T-cell (primary cell): Measurements from ENCODE around the gene IMP3. TPM values are rescaled to one million over a fixed set of nuclear protein-coding genes. Genes with fewer than 3 reads are reported as not detected.

Experiments
- ATAC-seq, 4 experiments: fragments of 200-7000 bp in 3 of 4; fragments of 150-1000 bp in 1 of 4; cut with Tn5 transposase; replicated peaks in 1 of 4; 1 replicate in 3 of 4; 2 replicates in 1 of 4; pipeline ENCODE4 v1.10.0; 2021; ENCODE audit warnings: moderate library complexity in 3 of 4, mild to moderate bottlenecking in 2 of 4, moderate number of reproducible peaks in 1 of 4
- CTCF ChIA-PET, 2 donors: fragments of 300-600 bp; sonication (Branson Sonifier 250); formaldehyde crosslinking; loops; one replicate each; lab custom pipeline; 2022; ENCODE audit warnings: antibody characterized with exemption in 2 of 2; lab: Charles Lee
- POLR2A ChIA-PET, 2 donors: fragments of 300-600 bp; sonication (Branson Sonifier 250); formaldehyde crosslinking; loops; one replicate each; lab custom pipeline; 2022; ENCODE audit warnings: antibody characterized with exemption in 2 of 2; lab: Charles Lee
- DNase-seq, 35 experiments: peaks; one replicate each; pipeline versions ENCODE4 v3.0.0 to v3.0.0-alpha.2; 2013 to 2023
- H3K27ac ChIP-seq: one replicate; pipeline ENCODE4 v1.5.1; 2013; ENCODE audit warnings: low read length
- H3K27me3 ChIP-seq, 2 experiments: replicated peaks in 1 of 2; 1 replicate in 1 of 2; 2 replicates in 1 of 2; pipeline versions ENCODE4 v1.6.1 to v1.7.0; 2013; ENCODE audit warnings: low read length in 1 of 2, mixed read lengths in 1 of 2; ENCODE audit not compliant: control insufficient read depth in 2 of 2, insufficient read depth in 2 of 2; ENCODE audit errors: extremely low read depth in 1 of 2
- H3K36me3 ChIP-seq, 2 donors: 1 replicate in 1 of 2; 2 replicates in 1 of 2; pipeline versions ENCODE4 v1.6.1 to v1.7.0; 2013; ENCODE audit warnings: low read length in 1 of 2; ENCODE audit not compliant: control insufficient read depth in 2 of 2, insufficient read depth in 1 of 2; ENCODE audit errors: extremely low read depth in 1 of 2
- H3K4me1 ChIP-seq, 2 experiments: 1 replicate in 1 of 2; 2 replicates in 1 of 2; pipeline versions ENCODE4 v1.6.1 to v1.7.0; 2013; ENCODE audit warnings: low read length in 2 of 2, mixed read lengths in 1 of 2; ENCODE audit not compliant: insufficient read depth in 2 of 2, control insufficient read depth in 1 of 2; ENCODE audit errors: extremely low read depth in 1 of 2
- H3K4me3 ChIP-seq, 2 donors: 1 replicate in 1 of 2; 2 replicates in 1 of 2; pipeline versions ENCODE4 v1.5.1 to v1.7.0; 2013; ENCODE audit warnings: mild to moderate bottlenecking in 2 of 2, low read length in 1 of 2, moderate library complexity in 1 of 2; ENCODE audit not compliant: control insufficient read depth in 1 of 2; ENCODE audit errors: extremely low read depth in 1 of 2
- H3K9me3 ChIP-seq: 2 replicates; pipeline ENCODE4 v1.7.0; 2013
- H3K27ac Mint-ChIP-seq, 2 donors: one replicate each; pipeline ENCODE4 v1.8.0; 2020 to 2021; ENCODE audit warnings: mild to moderate bottlenecking in 2 of 2, mixed read lengths in 2 of 2
- H3K27me3 Mint-ChIP-seq, 2 donors: one replicate each; pipeline ENCODE4 v1.8.0; 2021 to 2022; ENCODE audit warnings: mixed read lengths in 2 of 2
- H3K36me3 Mint-ChIP-seq: one replicate; pipeline ENCODE4 v1.8.0; 2021; ENCODE audit warnings: mixed read lengths
- H3K4me1 Mint-ChIP-seq, 3 donors: one replicate each; pipeline ENCODE4 v1.8.0; 2020 to 2022; ENCODE audit warnings: mixed read lengths in 3 of 3, mild to moderate bottlenecking in 1 of 3
- H3K4me3 Mint-ChIP-seq, 3 donors: one replicate each; pipeline ENCODE4 v1.8.0; 2020 to 2022; ENCODE audit warnings: mild to moderate bottlenecking in 3 of 3, mixed read lengths in 3 of 3, moderate library complexity in 3 of 3
- H3K9me3 Mint-ChIP-seq, 3 donors: one replicate each; pipeline ENCODE4 v1.8.0; 2020 to 2022; ENCODE audit warnings: mixed read lengths in 3 of 3
- WGBS: methylation state at CpG from one replicate; pipeline ENCODE4 v1.1.5; 2013; ENCODE audit warnings: missing lambda C conversion rate; ENCODE audit not compliant: insufficient coverage; 5-methylcytosine and 5-hydroxymethylcytosine counted together
- total RNA-seq, 35 experiments: library from RNA in 6 of 35; stranded (reverse) in 6 of 35; fragments of 120-200 nt in 1 of 35; gene quantifications; one replicate each; pipeline versions ENCODE4 v1.2.1 to v1.2.4 and lab custom pipeline; 2013 to 2026

IMP3 gene
- total RNA-seq, 5 donors from 2014 or later (not counting 1 experiment from before 2014, with no cell fraction given), result 39.6 to 86.6 (median 81.8) TPM

DNA sequence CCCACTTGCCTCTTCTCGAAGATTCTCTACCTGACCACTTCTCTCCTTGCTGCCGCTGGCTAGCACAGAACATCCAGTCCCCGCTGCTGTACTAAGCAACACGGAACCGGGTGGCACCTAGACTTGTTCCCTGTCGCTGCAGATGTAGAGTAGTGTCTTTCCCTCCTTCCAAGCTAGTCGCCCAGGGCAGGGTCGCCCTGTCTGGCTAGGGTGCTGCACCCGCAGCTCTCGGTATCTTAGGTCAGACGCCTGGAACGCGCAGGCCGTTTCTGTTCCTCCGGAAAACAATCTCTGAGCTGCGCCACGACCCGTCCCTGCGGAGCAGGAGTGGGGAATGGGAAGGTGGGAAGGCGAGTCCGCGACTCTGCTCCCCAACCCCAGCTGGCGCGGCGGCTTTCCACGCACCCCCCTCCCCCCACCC, 6.9 kb upstream of the IMP3 start:
- Mint-ChIP-seq H3K4me3 (peak overlapping the region; percentile 83 to 87 (median 85)), H3K27me3 (no peaks in the 10 kb centered on the region), H3K27ac (peak overlapping the region; percentile 74 to 81), H3K4me1 (peaks cover 29 to 43% (median 39%) of the 10 kb centered on the region in 3 donors), H3K36me3 (no peaks in the 10 kb centered on the region), H3K9me3 (no peaks in the 10 kb centered on the region)
- no peaks in the 10 kb centered on the region for H3K9me3 ChIP-seq
- peak overlapping the region; percentile 84 to 85 for H3K4me3 ChIP-seq
- peak; percentile 6 to 40 (median 26) for ATAC-seq
- no peaks in the 10 kb centered on the region for H3K36me3 ChIP-seq
- H3K4me1 ChIP-seq, result peaks cover 3 to 24% of the 10 kb centered on the region in 2 experiments
- no peaks in the 10 kb centered on the region for H3K27me3 ChIP-seq
- CTCF ChIA-PET, result interaction anchor here (0.5 to 1.1 kb wide), 6 partner anchors 8 to 1673 kb away, joined by 3 to 8 read pairs (median 4); no protein-coding TSS in a partner anchor
- no peak overlapping the region for H3K27ac ChIP-seq
- DNase-seq, result peak in 2 of 35 experiments; percentile 9 to 27
- 3% methylated on average over 15 of the region's 26 CpGs for WGBS
- POLR2A ChIA-PET, result no interaction called here

DNA sequence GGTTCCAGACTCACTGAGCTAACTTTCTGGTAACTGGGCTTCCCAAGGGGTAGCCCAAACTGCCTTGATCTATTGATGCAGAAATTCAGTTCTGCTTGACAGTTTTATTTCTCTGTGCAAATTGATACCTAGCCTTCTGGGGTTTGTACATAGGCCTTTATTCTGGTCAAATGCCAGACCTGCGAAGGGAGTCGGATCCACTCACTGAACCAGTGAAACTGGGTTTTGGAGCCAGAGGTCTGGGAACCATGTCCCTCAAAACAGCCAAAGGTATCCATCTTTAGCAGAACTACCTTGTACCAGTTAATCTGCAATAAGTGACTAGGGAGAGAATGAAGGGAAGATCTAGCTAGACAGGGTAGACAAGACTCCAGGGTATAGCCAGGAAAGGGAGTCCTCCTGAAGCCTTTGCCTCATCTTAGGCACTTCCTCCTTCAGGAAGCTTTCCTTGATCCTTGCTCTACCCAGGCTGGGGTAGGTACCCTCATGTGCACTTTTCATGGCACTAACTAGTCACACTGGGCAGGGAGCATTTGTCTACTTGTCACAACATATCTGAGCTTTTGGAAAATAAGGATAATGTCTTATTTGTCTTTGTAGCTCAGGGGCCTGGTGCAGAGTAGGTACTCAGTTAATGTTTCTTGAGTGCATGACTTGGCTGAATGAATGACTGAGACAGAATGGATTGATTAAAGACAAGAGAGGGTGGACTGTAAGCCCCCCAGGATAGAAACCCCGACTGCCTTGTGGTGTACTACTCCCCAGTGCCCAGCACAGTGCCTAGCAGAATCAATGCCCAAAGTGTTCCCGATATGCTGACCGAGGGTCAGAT, 6.3 kb upstream of the IMP3 start:
- Mint-ChIP-seq H3K27me3 (no peaks in the 10 kb centered on the region), H3K9me3 (no peaks in the 10 kb centered on the region), H3K4me1 (peaks cover 22 to 37% (median 34%) of the 10 kb centered on the region in 3 donors), H3K4me3 (peak overlapping the region; percentile 83 to 87 (median 85)), H3K27ac (peak overlapping the region; percentile 74 to 81), H3K36me3 (no peaks in the 10 kb centered on the region)
- no peak overlapping the region for H3K27ac ChIP-seq
- H3K36me3 ChIP-seq, result no peaks in the 10 kb centered on the region
- DNase-seq (no peak), ATAC-seq (no peak)
- H3K27me3 ChIP-seq, result no peaks in the 10 kb centered on the region
- WGBS, result 62% methylated on average over 5 of the region's 5 CpGs
- H3K4me3 ChIP-seq, result peak overlapping the region; percentile 84 to 85
- CTCF ChIA-PET, result interaction anchor here (0.5 to 0.7 kb wide), 2 partner anchors 31 to 139 kb away, joined by 3 to 5 read pairs; no protein-coding TSS in a partner anchor
- no peaks in the 10 kb centered on the region for H3K9me3 ChIP-seq
- POLR2A ChIA-PET, result interaction anchor here in 1 of 2 donors (0.5 kb wide), 1 partner anchor 687 kb away, joined by 6 read pairs; no protein-coding TSS in a partner anchor
- H3K4me1 ChIP-seq, result peaks cover 5 to 22% of the 10 kb centered on the region in 2 experiments

DNA sequence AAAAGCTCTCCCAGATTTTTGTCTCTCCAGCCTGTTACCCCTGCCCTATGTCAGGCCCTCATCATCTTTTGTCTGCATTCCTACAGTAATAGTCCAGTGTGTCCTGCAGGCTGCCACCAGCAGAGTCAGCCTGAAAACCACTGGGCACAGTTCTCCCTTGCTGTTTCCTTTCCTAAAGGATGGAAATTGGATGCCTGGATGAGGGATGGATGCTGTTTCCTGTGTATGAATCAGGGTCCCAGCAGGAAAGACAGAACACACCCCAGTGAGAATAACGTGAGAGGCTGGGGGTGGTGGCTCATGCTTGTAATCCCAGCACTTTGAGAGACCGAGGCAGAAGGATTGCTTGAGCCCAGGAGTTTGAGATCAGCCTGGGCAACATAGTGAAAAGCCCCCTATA, 4.4 kb upstream of the IMP3 start:
- H3K36me3 Mint-ChIP-seq, result no peaks in the 10 kb centered on the region
- H3K4me3 Mint-ChIP-seq, result no peak overlapping the region
- Histone ChIP-seq H3K27ac (no peak overlapping the region), H3K36me3 (no peaks in the 10 kb centered on the region), H3K9me3 (no peaks in the 10 kb centered on the region), H3K4me3 (no peak overlapping the region), H3K4me1 (peaks cover 9 to 33% of the 10 kb centered on the region in 2 experiments), H3K27me3 (no peaks in the 10 kb centered on the region)
- ChIA-PET CTCF (no interaction called here), POLR2A (no interaction called here)
- no peak for ATAC-seq
- H3K27me3 Mint-ChIP-seq, result no peaks in the 10 kb centered on the region
- no peak for DNase-seq
- H3K27ac Mint-ChIP-seq, result no peak overlapping the region
- no CpG with 5 or more reads among the region's 2 CpGs for WGBS
- H3K4me1 Mint-ChIP-seq, result peaks cover 16 to 33% (median 25%) of the 10 kb centered on the region in 3 donors
- no peaks in the 10 kb centered on the region for H3K9me3 Mint-ChIP-seq

DNA sequence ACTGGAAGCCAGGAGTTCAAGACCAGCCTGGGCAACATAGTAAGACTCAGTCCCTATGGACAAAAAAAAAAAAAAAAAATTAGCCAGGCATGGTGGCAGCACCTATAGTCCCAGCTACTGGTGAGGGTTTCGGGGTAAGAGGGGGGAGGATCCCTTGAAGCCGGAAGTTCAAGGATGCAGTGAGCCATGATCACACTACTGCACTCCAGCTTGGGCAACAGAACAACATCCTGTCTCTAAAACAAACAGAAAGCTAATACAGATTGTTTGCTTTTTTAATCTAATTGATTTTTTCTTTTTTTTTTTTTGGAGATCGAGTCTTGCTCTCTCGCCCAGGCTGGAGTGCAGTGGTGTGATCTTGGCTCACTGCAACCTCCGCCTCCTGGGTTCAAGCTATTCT, 1.6 kb upstream of the IMP3 start:
- Histone ChIP-seq H3K27ac (no peak overlapping the region), H3K4me1 (peaks cover 24 to 45% of the 10 kb centered on the region in 2 experiments), H3K27me3 (no peaks in the 10 kb centered on the region), H3K9me3 (no peaks in the 10 kb centered on the region), H3K4me3 (no peak overlapping the region), H3K36me3 (peaks cover 3 to 16% of the 10 kb centered on the region in 2 donors)
- H3K27ac Mint-ChIP-seq, result peak overlapping the region in 1 of 2 donors; percentile 39
- H3K36me3 Mint-ChIP-seq, result peaks cover 9% of the 10 kb centered on the region
- H3K4me1 Mint-ChIP-seq, result peaks cover 38 to 52% (median 41%) of the 10 kb centered on the region in 3 donors
- ChIA-PET CTCF (interaction anchor here (0.7 to 3.4 kb wide), 10 partner anchors 44 to 741 kb away, joined by 3 to 28 read pairs (median 5); partner anchors contain the start of genes MAN2C1 (in 1 of the 2) and SIN3A (in 1 of the 2)), POLR2A (no interaction called here)
- DNase-seq (no peak), ATAC-seq (no peak)
- WGBS, result 80% methylated on average over 1 of the region's 5 CpGs
- no peaks in the 10 kb centered on the region for H3K9me3 Mint-ChIP-seq
- H3K4me3 Mint-ChIP-seq, result no peak overlapping the region
- no peaks in the 10 kb centered on the region for H3K27me3 Mint-ChIP-seq

DNA sequence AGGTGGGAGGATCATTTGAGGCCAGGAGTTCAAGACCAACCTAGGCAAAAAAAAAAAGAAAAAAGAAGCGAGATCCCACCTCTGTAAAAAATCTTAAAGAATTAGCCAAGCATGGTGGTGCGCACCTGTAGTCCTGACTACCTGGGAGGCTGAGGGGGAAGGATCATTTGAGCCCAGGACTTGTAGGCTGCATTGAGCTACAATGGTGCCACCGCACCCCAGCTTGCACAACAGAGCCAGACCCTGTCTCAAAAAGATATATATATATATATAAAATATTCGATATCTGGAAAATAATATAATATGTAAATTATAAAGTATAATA, 1.1 kb upstream of the IMP3 start:
- no peak for ATAC-seq
- H3K27ac ChIP-seq, result peak overlapping the region; percentile 77
- H3K4me3 Mint-ChIP-seq, result peak overlapping the region; percentile 91 to 93 (median 91)

More for the DNA sequence above, 1.1 kb upstream of the IMP3 start:
- peaks cover 9% of the 10 kb centered on the region for H3K36me3 Mint-ChIP-seq
- POLR2A ChIA-PET, result no interaction called here
- peak overlapping the region; percentile 94 to 95 for H3K27ac Mint-ChIP-seq
- CTCF ChIA-PET, result interaction anchor here (0.5 to 3.4 kb wide), 14 partner anchors 15 to 1259 kb away, joined by 3 to 28 read pairs (median 6); partner anchors contain the start of genes MAN2C1 (in 1 of the 2), SIN3A (in 1 of the 2) and SNUPN (in 1 of the 2)
- no peaks in the 10 kb centered on the region for H3K9me3 Mint-ChIP-seq
- peaks cover 36 to 50% (median 38%) of the 10 kb centered on the region in 3 donors for H3K4me1 Mint-ChIP-seq
- no peak for DNase-seq
- Histone ChIP-seq H3K36me3 (peaks cover 3 to 16% of the 10 kb centered on the region in 2 donors), H3K4me1 (peaks cover 26 to 49% of the 10 kb centered on the region in 2 experiments), H3K9me3 (no peaks in the 10 kb centered on the region), H3K27me3 (no peaks in the 10 kb centered on the region), H3K4me3 (no peak overlapping the region)
- H3K27me3 Mint-ChIP-seq, result no peaks in the 10 kb centered on the region
- WGBS, result 100% methylated on average over 1 of the region's 4 CpGs
